Measurements from ENCODE around the gene KNDC1. TPM values are rescaled to one million over a fixed set of nuclear protein-coding genes. Genes with fewer than 3 reads are reported as not detected.
"Not testable (repeated sequence)": the region's sequence is repeated elsewhere in the genome, so short reads cannot be mapped to it uniquely, and the experiment has no call there.

The KNDC1 gene
- total RNA-seq, 1 donor from 2014 or later = 8.2 TPM

GRCh38 chr10:133139551-133140065 is 20.4 kb upstream of the KNDC1 start:
- DNase-seq (ENCODE audit: low spot score in 2 of 2) (no peak), FAIRE-seq (no peak)

GRCh38 chr10:133140417-133141143 is 19.4 kb upstream of the KNDC1 start:
- FAIRE-seq (no peak), DNase-seq (ENCODE audit: low spot score in 2 of 2) (no peak)

GRCh38 chr10:133141144-133141957 is 18.7 kb upstream of the KNDC1 start:
- DNase-seq (ENCODE audit: low spot score in 2 of 2) (no peak), FAIRE-seq (no peak)

- no peak for DNase-seq (ENCODE audit: low spot score in 2 of 2)
- FAIRE-seq = no peak
These were observed 18.1 kb upstream of the KNDC1 start for GRCh38 chr10:133141958-133142340.

GRCh38 chr10:133142523-133143199 is 17.4 kb upstream of the KNDC1 start:
- DNase-seq (ENCODE audit: low spot score in 2 of 2) (no peak), FAIRE-seq (no peak)

- FAIRE-seq (no peak), DNase-seq (ENCODE audit: low spot score in 2 of 2) (no peak)
These were observed 16.9 kb upstream of the KNDC1 start for GRCh38 chr10:133143200-133143533.

- DNase-seq (ENCODE audit: low spot score in 2 of 2) = no peak
- FAIRE-seq = no peak
These were observed 16.5 kb upstream of the KNDC1 start for GRCh38 chr10:133143546-133143945.

- FAIRE-seq (no peak), DNase-seq (ENCODE audit: low spot score in 2 of 2) (no peak)
These were observed 15.2 kb upstream of the KNDC1 start for GRCh38 chr10:133144771-133145170.

- no peak for FAIRE-seq
- no peak for DNase-seq (ENCODE audit: low spot score in 2 of 2)
These were observed 9.8 kb upstream of the KNDC1 start for GRCh38 chr10:133150226-133150625.

- DNase-seq (ENCODE audit: low spot score in 2 of 2) (no peak), FAIRE-seq (no peak)
These were observed 9.4 kb upstream of the KNDC1 start for GRCh38 chr10:133150656-133151055.

GRCh38 chr10:133151071-133151470 is 8.9 kb upstream of the KNDC1 start:
- not testable (repeated sequence) for FAIRE-seq; DNase-seq (ENCODE audit: low spot score in 2 of 2)

- FAIRE-seq (no peak), DNase-seq (ENCODE audit: low spot score in 2 of 2) (peak in 1 of 2 donors; percentile 1)
These were observed 8.5 kb upstream of the KNDC1 start for GRCh38 chr10:133151543-133151972.

- FAIRE-seq = no peak
These were observed 5.6 kb upstream of the KNDC1 start for GRCh38 chr10:133154411-133154810.

GRCh38 chr10:133154996-133155778 is 4.8 kb upstream of the KNDC1 start:
- no peak for FAIRE-seq
- no peak for DNase-seq (ENCODE audit: low spot score in 2 of 2)

More at GRCh38 chr10:133154411-133154810, 5.6 kb upstream of the KNDC1 start:
- no peak for DNase-seq (ENCODE audit: low spot score in 2 of 2)

- DNase-seq (ENCODE audit: low spot score in 2 of 2) = no peak
- no peak for FAIRE-seq
These were observed 3.1 kb upstream of the KNDC1 start for GRCh38 chr10:133156674-133157579.

GRCh38 chr10:133157662-133158436 is 2.2 kb upstream of the KNDC1 start:
- DNase-seq (ENCODE audit: low spot score in 2 of 2) = no peak
- FAIRE-seq = no peak

GRCh38 chr10:133158437-133158755 is 1.6 kb upstream of the KNDC1 start:
- DNase-seq (ENCODE audit: low spot score in 2 of 2) = no peak

GRCh38 chr10:133158756-133159610 is 1.0 kb upstream of the KNDC1 start:
- DNase-seq (ENCODE audit: low spot score in 2 of 2) = peak in 1 of 2 donors; percentile 61
- no peak for FAIRE-seq

More at GRCh38 chr10:133158437-133158755, 1.6 kb upstream of the KNDC1 start:
- FAIRE-seq = no peak

Measured in frontal cortex (tissue), 4 donors.